NCI-H748 (cell line): Measurements from ENCODE around the gene TRDMT1.
"Not testable (repeated sequence)": the region's sequence is repeated elsewhere in the genome, so short reads cannot be mapped to it uniquely, and the experiment has no call there.

Experiments used
- DNase-seq: peaks from one replicate; lab custom pipeline; 2025; ENCODE audit not compliant: unreplicated experiment; lab: John Stamatoyannopoulos, UW

TRDMT1 gene

DNA sequence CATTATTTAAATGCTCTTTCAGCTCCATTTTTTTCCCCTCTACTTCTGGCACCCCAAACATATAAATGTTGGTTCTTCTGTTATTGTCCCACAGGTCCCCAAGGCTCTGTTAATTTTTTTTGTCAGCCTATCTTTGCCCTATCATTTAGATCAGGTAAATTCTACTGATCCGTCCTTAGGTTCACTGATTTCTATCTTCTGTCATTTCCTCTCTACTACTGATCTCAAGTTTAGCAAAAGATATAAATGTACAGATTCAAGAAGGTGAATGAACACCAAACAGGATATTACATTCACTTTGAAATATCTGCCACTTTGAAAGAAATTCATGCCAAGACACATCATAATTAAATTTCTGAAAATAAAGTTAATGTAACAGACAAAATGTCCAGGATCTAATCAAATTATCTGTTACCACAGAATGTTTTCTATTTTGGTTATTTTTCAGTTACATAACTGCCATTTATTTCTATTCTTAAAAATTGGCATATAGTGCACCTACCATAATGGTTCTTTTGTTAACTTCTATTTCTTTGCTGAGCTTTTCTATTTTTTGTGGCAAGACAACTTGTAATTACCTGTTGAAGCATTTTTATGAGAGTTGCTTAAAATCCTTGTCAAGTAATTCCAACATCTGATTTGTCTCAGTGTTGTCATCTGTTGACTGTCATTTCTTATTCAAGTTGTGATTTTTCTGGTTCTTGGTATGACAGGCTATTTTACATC lies 59.8 kb downstream of the TRDMT1 start:
- DNase-seq, result no peak

DNA sequence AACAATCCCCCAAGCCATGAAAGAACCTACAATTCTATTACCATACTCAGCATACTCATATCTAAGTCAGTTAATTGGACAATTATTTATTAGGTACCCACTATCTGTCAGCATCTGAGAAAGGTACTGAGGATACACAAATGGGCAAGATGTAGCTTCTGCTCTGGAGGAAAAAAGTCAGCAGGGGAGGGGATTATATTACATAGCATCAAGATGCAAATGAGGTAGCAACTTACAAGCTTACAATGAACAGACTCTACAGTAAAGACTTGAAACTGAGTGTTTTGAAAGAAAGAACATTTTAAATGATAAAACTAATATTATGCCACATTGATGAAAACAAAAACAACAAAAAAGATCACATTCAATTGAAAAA lies 61.1 kb downstream of the TRDMT1 start:
- no peak for DNase-seq

DNA sequence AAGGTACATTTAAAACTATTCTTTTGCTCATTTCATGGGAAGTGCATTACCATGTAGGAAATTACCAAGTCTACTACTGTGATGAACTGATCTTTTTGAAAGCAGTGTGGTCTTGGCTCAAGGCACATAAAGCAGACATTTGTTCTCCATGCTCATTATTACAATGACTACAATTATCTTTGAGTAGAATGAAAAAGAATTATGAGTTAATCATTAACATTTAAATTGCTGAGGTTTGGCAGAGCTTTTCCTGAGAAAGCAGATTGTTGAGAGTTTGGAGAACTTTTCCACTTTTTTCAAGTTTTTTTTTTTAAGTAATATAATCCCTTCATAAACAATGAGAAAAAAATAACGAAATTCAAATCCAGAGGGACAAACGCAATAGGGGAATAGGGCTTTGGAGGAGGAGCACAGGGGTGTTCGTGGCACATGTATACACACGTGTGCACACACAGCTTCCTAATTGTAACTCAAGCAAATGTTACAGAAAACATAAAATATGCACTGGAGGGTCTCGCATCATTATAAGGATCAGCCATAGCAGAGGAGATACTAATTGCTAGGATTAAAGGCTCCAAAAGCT lies 62.9 kb downstream of the TRDMT1 start:
- DNase-seq, result no peak

DNA sequence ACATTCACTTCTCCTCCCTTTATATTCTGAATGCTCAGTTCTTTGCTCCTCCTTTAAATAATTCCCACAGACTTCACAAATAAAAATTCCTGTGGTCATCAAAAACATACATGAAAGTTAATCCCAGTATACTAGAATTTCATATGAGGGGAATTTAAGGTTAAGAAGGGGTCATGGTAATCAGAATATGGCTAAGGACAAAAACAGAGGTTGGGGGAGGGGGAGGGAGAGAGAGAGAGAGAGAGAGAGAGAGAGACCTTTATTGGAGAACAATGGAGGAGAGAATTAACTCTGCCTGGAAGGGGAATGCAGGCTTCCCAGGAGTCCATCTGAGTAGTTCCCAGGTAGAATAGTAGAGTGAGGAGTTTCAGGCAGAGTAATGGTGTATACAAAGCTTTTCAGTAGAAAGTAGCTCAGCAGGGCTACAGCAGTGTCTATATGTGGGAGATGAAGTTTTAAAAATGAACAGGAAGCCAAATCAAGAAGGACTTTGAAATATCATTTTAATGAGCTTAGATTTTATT lies 66.7 kb downstream of the TRDMT1 start:
- DNase-seq, result no peak

DNA sequence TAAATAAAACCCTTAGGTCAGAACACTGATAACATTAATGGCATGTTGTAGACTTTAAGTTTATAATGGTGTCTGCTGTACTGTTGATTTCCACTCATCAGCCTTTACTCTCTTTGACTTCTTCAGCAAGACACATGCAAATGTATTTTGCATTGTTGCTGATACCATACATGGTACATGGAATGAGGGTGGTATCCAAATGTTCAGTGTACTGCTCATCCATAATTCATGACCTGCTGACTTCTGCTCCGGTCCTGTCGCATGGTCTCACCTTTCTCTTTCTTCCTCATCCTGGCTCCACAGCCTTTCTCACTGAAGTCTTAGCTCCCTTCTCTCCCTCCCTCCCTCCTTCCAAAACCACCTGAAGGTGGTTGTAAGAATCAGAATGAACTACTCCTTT lies 67.2 kb downstream of the TRDMT1 start:
- no peak for DNase-seq

DNA sequence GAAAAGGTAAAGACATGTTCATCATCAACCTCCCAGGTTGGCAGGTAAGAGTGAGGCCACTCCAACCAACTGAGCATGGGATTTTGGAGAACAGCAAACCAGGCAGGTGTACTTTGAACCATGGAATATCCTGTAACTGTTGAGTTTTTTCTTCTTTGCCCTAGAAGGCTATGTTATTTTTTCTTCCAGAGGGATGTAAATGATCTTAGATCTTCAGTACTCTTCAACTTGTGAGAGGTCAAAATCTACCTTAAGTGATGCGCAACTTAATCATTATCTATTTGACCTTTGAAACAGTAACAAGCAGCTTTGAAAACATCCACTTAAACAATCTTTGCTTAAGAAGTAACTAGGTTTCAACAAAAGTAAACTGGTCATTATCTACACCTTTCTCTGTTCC lies 71.7 kb downstream of the TRDMT1 start, which contains the start of gene CUBN:
Gene CUBN, minus strand, starts transcription at position 71 of the 400 bp plus-strand sequence. Its CDS starts 46 bp downstream, at position 25.
- DNase-seq, result no peak

DNA sequence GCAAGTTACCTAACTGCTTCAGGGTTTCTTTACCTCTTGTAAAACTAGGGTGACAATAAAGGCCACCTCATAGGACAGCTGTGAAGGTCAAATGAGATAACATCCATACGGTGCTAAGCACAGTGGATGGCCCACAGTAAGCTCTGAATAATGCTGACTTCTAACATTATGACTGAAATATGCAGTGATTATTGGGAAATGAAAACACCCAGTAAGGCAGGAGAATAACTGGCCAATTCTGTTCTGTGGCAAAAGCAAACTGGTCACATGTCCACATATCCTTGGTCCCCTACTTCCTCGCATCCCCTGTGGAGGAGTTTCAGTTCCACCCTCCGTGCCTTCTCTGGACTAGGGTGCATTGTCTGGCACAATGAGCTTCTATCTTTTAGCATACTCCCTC lies 73.2 kb downstream of the TRDMT1 start:
- no peak for DNase-seq

DNA sequence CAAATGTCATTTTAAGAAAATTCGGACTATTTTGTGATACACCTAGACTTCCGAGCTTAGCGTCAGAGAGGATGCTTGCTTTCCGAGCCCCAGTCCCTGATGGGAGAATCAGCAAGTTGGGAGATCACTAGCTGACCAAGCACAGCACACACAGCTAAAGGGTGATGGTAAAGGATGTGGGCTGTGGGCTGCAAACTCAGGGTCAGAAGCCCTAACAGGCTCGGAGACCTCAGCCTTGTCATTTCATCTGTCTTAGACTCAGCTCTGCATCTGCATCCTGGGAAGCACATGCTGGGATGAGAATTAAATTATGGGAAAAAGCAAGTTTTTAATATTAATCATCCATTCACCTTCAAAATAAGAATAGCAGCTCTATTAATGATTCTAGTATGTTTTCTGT lies 75.1 kb downstream of the TRDMT1 start:
- no peak for DNase-seq

DNA sequence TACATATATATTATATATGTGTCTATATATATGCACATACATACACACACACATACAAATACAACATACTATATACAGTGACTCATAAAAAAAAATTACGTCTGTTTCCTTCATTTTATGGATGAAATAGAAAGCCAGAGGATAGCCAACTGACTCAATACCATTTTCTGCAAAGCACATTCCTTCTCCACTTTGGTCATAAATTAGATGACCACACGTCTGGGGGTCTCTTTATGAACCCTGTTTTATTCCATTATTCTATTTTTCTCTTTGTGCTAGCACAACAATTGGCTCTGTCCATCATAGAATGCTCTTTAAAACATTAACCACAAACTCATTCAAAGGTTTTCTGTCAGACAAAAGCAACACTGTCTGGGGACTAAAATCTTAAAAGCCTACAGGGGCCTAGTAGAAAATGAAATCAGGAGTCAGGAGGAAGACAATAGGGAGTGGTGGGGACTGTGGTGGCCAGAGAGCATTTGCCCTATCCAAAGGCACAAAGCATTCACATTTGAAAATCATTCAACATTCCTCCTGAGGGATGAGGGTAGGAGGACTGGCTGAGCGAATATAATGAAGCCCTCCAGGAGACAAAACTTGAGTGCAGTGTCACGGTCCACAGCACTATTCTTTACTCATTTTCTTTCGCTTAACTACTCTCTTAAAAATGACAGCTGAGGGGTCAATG lies 76.1 kb downstream of the TRDMT1 start:
- no peak for DNase-seq

DNA sequence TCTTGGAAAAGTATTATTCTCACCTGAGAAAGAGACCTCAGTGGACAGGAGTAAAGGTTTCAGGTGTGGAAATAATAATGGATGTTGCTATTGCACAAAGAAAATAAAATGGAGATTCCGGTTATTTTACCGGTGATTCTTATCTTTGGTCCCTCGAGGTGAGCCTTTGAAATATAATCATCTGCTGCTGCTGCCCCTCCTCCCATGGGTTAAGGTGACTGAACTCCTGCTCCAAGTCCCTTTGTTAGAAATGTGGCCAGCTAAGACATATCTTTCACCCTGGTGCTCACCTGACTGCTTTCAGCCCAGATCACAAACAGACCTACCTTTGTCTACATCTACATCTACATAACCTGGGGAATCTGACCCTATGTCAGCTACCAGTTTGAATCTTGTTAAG lies 77.5 kb downstream of the TRDMT1 start:
- DNase-seq, result no peak

DNA sequence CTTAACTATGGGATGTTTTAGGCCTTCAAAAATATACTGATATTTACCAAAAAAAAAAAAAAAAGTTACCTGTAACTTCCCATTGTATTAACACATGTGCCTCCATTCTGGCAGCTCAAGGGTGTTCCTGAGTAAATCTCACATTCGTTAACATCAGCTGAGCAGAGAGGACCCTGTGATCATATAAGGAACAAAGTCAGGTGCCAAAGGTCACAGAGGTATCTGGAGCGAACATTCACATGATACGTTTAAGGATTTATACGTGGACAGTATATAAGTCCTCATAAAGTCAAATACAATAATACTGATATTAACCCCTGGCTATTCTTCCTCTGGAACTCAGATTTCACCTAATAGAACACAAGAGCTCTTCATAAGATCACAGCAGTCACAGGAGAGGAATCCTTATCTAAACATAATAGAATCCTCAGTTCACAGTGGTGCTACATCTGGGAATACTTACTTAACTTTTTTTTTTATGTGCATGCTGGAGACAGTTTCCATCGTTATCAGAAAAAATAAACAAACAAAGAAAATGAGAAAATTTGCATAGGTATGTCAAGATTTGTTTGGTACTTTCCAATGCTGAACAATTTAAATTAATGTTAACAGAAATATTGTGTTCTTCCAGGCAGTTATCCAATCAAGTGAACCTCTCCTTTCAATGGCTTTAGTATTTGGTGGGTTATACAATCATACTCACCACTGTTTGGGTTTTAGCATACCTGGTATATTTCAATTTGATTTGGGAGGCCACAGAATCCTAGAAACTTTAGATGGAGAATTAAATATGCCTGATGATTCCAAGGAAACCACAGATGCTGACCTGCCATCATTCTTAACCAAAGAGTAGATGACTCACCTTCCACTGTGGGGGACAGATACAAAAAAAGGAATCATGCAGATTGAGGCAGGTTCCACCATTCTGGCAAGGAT lies 78.5 kb downstream of the TRDMT1 start:
- DNase-seq, result no peak

DNA sequence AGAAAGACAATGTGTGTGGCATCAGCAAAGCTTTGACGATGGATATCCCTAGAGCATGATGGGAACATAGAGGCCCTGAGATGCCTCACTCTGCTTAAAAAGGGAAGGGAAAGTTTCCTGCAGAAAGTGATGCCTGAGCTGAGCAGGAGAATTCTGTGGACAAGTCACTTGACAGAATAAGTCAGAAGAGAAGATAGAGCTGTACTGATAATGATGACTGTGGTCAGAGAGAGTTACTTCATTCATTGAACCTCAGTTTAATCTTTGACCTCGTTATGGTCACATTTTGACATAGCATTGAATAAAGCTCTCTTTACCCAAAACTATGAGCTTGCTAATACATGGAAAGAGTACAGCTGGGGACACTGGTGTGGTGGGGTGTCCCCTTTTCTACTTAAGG lies 79.4 kb downstream of the TRDMT1 start:
- DNase-seq, result no peak

DNA sequence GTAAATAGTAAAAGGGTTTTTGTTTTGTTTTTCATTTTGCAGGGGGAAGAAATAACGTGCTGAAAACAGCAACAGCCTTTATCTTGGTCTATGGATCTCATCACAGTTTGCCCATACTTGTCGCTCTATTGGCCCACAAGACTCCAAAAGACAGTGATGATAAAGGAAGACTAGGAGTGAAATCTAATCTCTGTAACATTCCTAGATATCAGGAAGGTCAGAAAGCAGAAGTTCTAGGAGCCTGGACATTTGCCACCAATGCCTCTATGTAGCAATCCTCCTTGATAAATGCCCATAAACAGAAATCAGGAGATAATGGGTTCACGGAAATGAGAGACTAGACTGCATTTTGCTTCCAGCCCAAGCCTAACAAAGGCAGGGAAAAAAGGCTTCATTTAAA lies 80.8 kb downstream of the TRDMT1 start:
- no peak for DNase-seq

DNA sequence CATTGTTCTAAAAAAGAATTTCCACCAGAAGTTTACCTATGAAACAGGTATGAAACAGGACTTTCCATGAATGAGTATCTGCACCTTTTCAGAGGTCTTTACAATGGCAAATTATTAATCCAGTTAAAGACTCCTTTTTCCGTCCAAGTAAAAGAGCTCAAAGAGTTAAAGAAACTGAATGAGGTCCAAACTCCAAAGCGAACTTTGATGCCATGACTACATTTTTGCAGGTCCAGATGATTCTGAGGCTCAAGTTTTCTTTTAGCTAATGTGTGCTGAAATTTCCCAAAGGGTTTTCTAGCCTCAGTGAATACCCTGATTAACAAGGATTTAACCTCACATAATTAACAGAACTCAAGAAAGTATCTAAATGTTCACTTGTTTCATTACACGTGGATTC lies 81.6 kb downstream of the TRDMT1 start:
- no peak for DNase-seq

DNA sequence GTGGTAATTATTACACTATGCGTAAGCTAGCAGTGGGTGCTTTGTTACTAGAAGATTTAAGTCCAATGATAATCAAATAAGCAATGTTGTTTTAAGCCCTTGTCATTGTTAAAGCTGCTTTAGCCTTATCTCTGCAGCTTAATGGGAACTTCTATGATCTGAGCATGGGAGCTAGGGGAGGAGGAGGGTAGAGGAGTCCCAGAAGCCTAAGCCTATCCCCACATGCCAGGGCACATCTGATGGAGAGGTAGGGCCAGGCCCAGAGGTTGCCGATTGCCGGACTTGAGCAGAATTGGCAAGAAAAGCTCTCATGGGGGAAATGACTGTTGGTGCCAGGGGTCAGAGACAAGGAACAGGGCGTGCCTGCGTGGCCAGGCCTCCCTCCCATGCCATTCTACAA lies 85.3 kb downstream of the TRDMT1 start:
- no peak for DNase-seq

DNA sequence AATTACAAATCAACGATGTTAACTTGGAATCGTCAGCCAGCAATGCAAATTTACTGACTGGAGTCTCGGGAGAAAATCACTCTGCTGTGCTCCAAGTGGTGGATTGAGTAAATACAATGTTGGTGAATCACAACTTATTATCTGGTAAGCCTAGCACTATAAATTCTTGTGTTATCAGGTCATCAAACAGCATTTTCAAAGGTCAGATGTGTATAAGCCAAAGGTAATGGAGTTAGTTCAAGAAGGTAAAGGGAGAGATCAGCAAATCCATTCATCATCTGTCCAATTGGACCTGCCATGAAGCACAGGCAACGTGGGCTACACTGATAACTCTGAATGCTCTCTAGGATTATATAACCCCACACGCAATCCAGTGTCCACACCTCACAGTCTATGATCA lies 85.8 kb downstream of the TRDMT1 start:
- no peak for DNase-seq

DNA sequence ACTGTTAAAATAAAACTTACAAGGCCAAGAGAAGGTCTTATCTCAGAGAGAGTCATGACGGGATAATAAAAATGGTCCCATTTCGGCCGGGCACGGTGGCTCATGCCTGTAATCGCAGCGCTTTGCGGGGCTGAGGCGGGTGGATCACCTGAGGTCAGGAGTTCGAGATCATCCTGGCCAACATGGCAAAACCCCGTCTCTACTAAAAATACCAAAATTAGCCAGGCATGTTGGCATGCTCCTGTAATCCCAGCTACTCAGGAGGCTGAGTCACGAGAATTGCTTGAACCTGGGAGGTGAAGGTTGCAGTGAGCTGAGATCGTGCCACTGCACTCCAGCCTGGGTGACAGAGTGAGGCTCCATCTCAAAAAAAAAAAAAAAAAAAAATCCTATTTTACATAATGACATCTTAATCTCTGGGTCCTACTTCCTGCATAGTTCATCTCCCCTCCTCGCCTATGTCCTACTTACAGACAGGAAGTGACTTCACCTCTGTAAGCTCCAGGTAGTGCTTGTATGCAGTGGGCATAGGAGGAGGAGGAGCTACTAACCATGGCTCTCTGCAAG lies 86.5 kb downstream of the TRDMT1 start:
- DNase-seq, result not testable (repeated sequence)

DNA sequence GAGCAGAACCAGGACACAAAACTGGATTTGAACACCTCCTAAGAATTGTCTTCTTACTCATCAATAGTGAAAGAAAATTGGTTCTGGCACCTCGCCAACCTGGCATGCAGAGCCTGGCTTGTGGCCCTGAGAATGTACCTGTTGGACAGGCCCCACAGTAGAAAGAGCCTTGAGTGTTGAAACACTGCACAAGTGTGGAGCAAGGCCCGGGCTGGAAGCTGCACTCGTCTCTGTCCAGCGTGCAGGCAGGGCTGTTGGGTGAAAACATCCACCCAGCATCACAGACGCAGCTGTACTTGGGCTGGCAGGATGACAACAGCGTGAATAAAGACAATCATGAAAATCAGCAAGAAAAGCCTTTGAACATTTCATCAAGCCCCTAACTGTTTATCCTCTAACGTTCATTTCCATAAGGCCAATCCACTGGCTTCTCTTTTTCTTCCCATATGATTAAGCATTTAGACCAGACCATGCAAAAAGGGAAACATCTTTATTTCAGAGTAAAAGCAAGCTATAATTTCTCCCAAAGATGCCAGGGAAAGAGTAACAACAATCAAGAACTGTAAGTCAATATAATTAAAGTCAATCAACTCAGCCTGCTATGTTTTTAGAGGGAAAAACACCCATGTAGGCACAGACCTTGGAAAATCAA lies 87.5 kb downstream of the TRDMT1 start:
- peak; percentile 30 for DNase-seq

DNA sequence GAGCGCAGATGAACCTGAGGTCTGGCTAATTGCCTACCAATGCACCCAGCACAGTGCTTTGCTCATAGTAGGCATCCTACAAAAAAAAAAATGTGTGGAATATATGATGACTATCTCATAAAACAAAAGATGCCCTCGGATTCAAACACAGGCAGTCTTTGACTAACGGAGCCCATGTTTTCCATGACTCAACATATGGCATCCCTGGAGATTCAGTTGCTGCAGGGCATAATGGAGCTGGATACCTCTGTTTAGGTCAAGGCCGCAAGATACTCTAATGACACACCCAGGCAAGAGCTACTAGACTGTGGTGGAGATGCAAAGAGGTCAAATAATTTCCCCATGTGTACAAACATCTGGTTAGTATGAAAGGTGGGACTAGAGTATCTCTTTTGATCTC lies 88.1 kb downstream of the TRDMT1 start:
- DNase-seq, result no peak

DNA sequence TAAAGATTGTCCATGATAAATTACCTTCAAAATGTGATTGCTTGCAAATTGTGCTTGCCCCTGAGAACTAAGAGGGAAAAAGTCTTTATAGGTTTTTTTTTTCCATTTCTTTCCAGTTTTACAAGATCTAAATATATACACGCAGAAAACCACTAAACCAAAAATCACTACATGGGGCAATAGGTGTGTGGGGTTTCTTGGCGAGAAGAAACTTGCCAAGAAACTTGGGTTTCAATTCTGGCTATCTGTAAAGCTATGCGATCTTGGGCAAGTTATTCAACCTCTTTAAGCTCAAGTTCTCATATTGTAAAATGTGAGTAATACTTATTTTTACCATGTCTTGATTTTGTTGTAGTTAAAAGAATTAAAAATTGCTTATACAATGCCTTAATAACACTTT lies 88.9 kb downstream of the TRDMT1 start:
- no peak for DNase-seq
